Neural cell (in vitro differentiated cells): ENCODE data around the gene NFIX. TPM values are rescaled to one million over a fixed set of nuclear protein-coding genes. Genes with fewer than 3 reads are reported as not detected.

Source experiments
- H2AFZ ChIP-seq: fragments of 200-600, 300-800 bp; sonication (generic), shearing (Covaris generic); 2 replicates; pipeline ENCODE4 v1.6.0; 2014; ENCODE audit warnings: low read depth, mild to moderate bottlenecking, antibody characterized with exemption, low read length, moderate library complexity
- H3F3A ChIP-seq: fragments of 200-600 bp; shearing (Covaris generic); 2 replicates; pipeline ENCODE4 v1.6.1; 2016; ENCODE audit warnings: mild to moderate bottlenecking, moderate library complexity, mixed read lengths, antibody characterized with exemption, low read length; ENCODE audit not compliant: insufficient read depth, poor library complexity, severe bottlenecking
- H3K27ac ChIP-seq: fragments of 200-600, 300-800 bp; sonication (generic), shearing (Covaris generic); 2 replicates; pipeline ENCODE4 v1.5.1; 2014; ENCODE audit warnings: mild to moderate bottlenecking, low read length, moderate library complexity
- H3K27me3 ChIP-seq: fragments of 300-800, 200-600 bp; sonication (generic), shearing (Covaris generic); 2 replicates; pipeline ENCODE4 v1.6.0; 2014; ENCODE audit warnings: mild to moderate bottlenecking, low read depth, low read length, moderate library complexity; ENCODE audit not compliant: insufficient read depth
- H3K36me3 ChIP-seq: fragments of 300-800, 200-600 bp; sonication (generic), shearing (Covaris generic); 2 replicates; pipeline ENCODE4 v1.5.1; 2014; ENCODE audit warnings: mild to moderate bottlenecking, antibody characterized with exemption, low read length, moderate library complexity; ENCODE audit not compliant: insufficient read depth
- H3K4me2 ChIP-seq: fragments of 300-800, 200-600 bp; sonication (generic), shearing (Covaris generic); 2 replicates; pipeline ENCODE4 v1.6.0; 2014; ENCODE audit warnings: mild to moderate bottlenecking, low read length
- H3K4me3 ChIP-seq: fragments of 300-800, 200-600 bp; sonication (generic), shearing (Covaris generic); 2 replicates; pipeline ENCODE4 v1.5.1; 2014; ENCODE audit warnings: mild to moderate bottlenecking, low read length, moderate library complexity
- H3K79me2 ChIP-seq: fragments of 200-600 bp; shearing (Covaris generic); replicated peaks from 2 replicates; pipeline ENCODE4 v1.6.0; 2014; ENCODE audit warnings: mild to moderate bottlenecking, low read length, moderate library complexity; ENCODE audit not compliant: insufficient read depth
- H3K9ac ChIP-seq: fragments of 300-800, 200-600 bp; sonication (generic), shearing (Covaris generic); 2 replicates; pipeline ENCODE4 v1.6.1; 2016; ENCODE audit warnings: mild to moderate bottlenecking, low read length, mixed read lengths
- H3K9me2 ChIP-seq: fragments of 200-600 bp; shearing (Covaris generic); 2 replicates; pipeline ENCODE4 v1.6.1; 2016; ENCODE audit warnings: mild to moderate bottlenecking, low read length, mixed read lengths; ENCODE audit not compliant: insufficient read depth
- H3K9me3 ChIP-seq: fragments of 200-600, 300-800 bp; sonication (generic), shearing (Covaris generic); 2 replicates; pipeline ENCODE4 v1.6.1; 2016; ENCODE audit warnings: mild to moderate bottlenecking, mixed run types, low read length, moderate library complexity, mixed read lengths
- H4K20me1 ChIP-seq: fragments of 200-600 bp; shearing (Covaris generic); 2 replicates; pipeline ENCODE4 v1.6.1; 2016; ENCODE audit warnings: mild to moderate bottlenecking, mixed run types; ENCODE audit not compliant: insufficient read depth
- EP300 ChIP-seq: fragments of 450-650 bp; conservative IDR thresholded peaks from 2 replicates; pipeline ENCODE4 v1.6.1; 2014; ENCODE audit warnings: antibody characterized with exemption, mild to moderate bottlenecking, moderate library complexity; ENCODE audit not compliant: poor library complexity, severe bottlenecking
- EZH2 ChIP-seq: fragments of 200-600, 300-800 bp; shearing (Covaris generic), sonication (generic); IDR thresholded peaks from 2 replicates; pipeline ENCODE4 v1.6.1; 2014; ENCODE audit warnings: antibody characterized with exemption, low read length, borderline replicate concordance, mild to moderate bottlenecking; ENCODE audit not compliant: insufficient read depth, poor library complexity, severe bottlenecking
- RAD21 ChIP-seq: fragments of 450-650 bp; conservative IDR thresholded peaks from 2 replicates; pipeline ENCODE4 v1.6.1; 2014; ENCODE audit warnings: antibody characterized with exemption, mild to moderate bottlenecking, moderate library complexity
- REST ChIP-seq: IDR thresholded peaks from 2 replicates; pipeline ENCODE4 v1.6.1; 2012; ENCODE audit warnings: borderline replicate concordance
- TAF1 ChIP-seq: IDR thresholded peaks from 2 replicates; pipeline ENCODE4 v1.6.1; 2012; ENCODE audit warnings: low read depth
- polyA plus RNA-seq: library from polyadenylated mRNA; depleted of rRNA; stranded (reverse); fragments of >200 nt; gene quantifications from 2 replicates; pipeline ENCODE4 v1.2.3, GENCODE V29; 2014
- TF ChIP-seq, protein P1 (sequence below): fragments of 450-650 bp; IDR thresholded peaks from 2 replicates; pipeline ENCODE4 v1.5.1; 2014; ENCODE audit warnings: antibody characterized with exemption, mild to moderate bottlenecking, moderate library complexity; ENCODE audit not compliant: poor library complexity, severe bottlenecking

NFIX gene
- polyA plus RNA-seq, 1 donor from 2014 or later, result not detected

- Histone ChIP-seq H3K27me3 (peaks cover 65% of the 10 kb centered on the region), H3F3A (no peaks in the 10 kb centered on the region)
Measured at GRCh38 chr19:12992729-12993128, 2.5 kb upstream of the NFIX start.

GRCh38 chr19:12993562-12993961, 1.7 kb upstream of the NFIX start:
- TF ChIP-seq EZH2 (no peak), EP300 (no peak)
- TF ChIP-seq, protein P1, sequence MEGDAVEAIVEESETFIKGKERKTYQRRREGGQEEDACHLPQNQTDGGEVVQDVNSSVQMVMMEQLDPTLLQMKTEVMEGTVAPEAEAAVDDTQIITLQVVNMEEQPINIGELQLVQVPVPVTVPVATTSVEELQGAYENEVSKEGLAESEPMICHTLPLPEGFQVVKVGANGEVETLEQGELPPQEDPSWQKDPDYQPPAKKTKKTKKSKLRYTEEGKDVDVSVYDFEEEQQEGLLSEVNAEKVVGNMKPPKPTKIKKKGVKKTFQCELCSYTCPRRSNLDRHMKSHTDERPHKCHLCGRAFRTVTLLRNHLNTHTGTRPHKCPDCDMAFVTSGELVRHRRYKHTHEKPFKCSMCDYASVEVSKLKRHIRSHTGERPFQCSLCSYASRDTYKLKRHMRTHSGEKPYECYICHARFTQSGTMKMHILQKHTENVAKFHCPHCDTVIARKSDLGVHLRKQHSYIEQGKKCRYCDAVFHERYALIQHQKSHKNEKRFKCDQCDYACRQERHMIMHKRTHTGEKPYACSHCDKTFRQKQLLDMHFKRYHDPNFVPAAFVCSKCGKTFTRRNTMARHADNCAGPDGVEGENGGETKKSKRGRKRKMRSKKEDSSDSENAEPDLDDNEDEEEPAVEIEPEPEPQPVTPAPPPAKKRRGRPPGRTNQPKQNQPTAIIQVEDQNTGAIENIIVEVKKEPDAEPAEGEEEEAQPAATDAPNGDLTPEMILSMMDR, result no peak
- peaks cover 73% of the 10 kb centered on the region for H3K27me3 ChIP-seq
- no peak overlapping the region for H3K4me2 ChIP-seq
- no peak overlapping the region for H3K4me3 ChIP-seq
- no peaks in the 10 kb centered on the region for H3K9me2 ChIP-seq
- H2AFZ ChIP-seq, result no peak overlapping the region
- no peak overlapping the region for H3K27ac ChIP-seq
- no peaks in the 10 kb centered on the region for H3K79me2 ChIP-seq
- no peaks in the 10 kb centered on the region for H3K36me3 ChIP-seq
- H3K9ac ChIP-seq, result no peak overlapping the region
- no peaks in the 10 kb centered on the region for H4K20me1 ChIP-seq
- no peaks in the 10 kb centered on the region for H3F3A ChIP-seq
- H3K9me3 ChIP-seq, result no peaks in the 10 kb centered on the region

More at GRCh38 chr19:12992729-12993128, 2.5 kb upstream of the NFIX start:
- Histone ChIP-seq H3K4me3 (no peak overlapping the region), H3K9me2 (no peaks in the 10 kb centered on the region), H3K36me3 (no peaks in the 10 kb centered on the region), H4K20me1 (no peaks in the 10 kb centered on the region), H3K79me2 (no peaks in the 10 kb centered on the region), H3K9ac (no peak overlapping the region), H3K4me2 (no peak overlapping the region), H3K27ac (no peak overlapping the region), H2AFZ (no peak overlapping the region), H3K9me3 (no peaks in the 10 kb centered on the region)
- no peak for TF ChIP-seq RAD21

DNA sequence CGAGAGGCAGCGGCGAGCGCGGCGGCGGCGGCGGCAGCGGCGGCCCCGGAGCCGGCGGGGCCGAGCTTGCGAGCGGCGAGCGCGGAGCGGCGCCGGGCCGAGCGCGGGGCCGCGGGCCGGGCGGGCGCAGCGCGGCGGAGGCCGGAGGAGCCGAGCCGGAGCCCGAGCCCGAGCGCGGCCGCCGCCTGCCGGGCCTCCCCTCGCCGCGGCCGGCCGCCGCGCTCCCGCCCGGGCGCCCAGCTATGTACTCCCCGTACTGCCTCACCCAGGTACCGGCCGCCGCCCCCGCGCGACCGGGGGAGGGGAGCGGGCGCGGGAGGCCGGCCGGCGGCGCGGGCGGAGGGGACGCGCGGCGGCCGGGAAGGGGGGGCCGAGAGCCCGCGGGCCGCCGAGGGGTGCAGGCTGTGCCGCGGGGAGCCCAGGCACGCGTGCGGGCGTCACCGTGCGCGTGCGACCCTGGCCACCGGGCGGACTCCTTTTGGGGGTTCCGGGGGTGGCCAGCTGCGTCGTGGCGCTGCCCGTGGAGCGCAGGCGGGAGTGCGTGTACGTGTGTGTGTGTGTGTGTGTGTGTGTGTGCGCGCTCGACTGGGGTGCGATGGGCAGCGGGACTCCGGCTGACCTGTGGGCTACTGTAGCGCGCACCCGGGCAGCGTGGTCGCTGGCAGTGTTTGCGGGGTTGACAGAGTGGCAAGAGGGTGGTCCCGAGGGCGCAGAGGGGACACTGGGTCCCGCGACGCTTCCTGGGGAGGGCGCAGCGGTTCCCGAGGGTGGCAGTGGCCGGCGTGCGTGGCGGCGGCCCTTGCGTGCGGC, 526 bp downstream of the NFIX start:
- H3K27ac ChIP-seq, result no peak overlapping the region
- no peaks in the 10 kb centered on the region for H3K9me2 ChIP-seq
- no peak overlapping the region for H3K9ac ChIP-seq
- H3K4me2 ChIP-seq, result no peak overlapping the region
- no peaks in the 10 kb centered on the region for H3K9me3 ChIP-seq
- H3K4me3 ChIP-seq, result peak overlapping the region; percentile 62
- peaks cover 82% of the 10 kb centered on the region for H3K27me3 ChIP-seq
- H3K36me3 ChIP-seq, result no peaks in the 10 kb centered on the region
- H3F3A ChIP-seq, result no peaks in the 10 kb centered on the region
- H4K20me1 ChIP-seq, result no peaks in the 10 kb centered on the region
- no peaks in the 10 kb centered on the region for H3K79me2 ChIP-seq
- TF ChIP-seq REST, result no peak
- TF ChIP-seq TAF1, result no peak
- H2AFZ ChIP-seq, result no peak overlapping the region
